GM13976 (cell line): ENCODE data around the gene CDC42BPA.
"Not testable (repeated sequence)": the region's sequence is repeated elsewhere in the genome, so short reads cannot be mapped to it uniquely, and the experiment has no call there.

Experiments
- DNase-seq: peaks from one replicate; pipeline ENCODE4 v3.0.0; 2012; ENCODE audit warnings: low spot score
- CTCF ChIP-seq: IDR thresholded peaks from 2 replicates; pipeline ENCODE4 v1.5.1; 2012; ENCODE audit warnings: borderline replicate concordance, mild to moderate bottlenecking; ENCODE audit not compliant: insufficient read depth; ENCODE audit errors: extremely low read depth, missing control alignments, control extremely low read depth
- in situ Hi-C: fragments of 300-500 bp; cut with MboI; formaldehyde crosslinking; loops from one replicate; pipeline ENCODE4 v1.12.0; 2022; ENCODE audit warnings: low sequenced_read_pairs, mixed read lengths, inconsistent platforms; ENCODE audit not compliant: unreplicated experiment

The CDC42BPA gene

DNA sequence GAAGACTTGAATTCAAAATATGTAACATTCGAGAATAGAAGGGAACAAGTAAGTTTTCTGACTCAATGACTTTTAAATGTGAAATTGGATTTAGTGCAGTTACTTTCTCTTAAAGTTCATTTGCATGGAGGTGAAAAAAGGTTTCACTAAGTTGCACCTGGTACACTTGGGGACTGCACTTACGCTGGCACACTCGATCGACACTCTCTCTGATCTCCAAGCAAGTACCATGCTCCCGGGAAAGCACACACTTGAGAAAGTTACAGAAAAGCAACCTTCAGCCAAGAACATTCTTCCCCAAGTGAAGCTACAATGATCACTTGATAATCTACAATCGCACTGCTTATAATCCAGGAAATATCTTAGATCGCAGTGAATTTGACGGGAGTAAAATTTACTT is 315.1 kb downstream of the CDC42BPA start:
- in situ Hi-C loops = no loop called here
- TF ChIP-seq CTCF = no peak
- no peak for DNase-seq

- in situ Hi-C loops = no loop called here
- no peak for TF ChIP-seq CTCF
- DNase-seq = no peak
Measured at GRCh38 chr1:227002531-227003049, 315.7 kb downstream of the CDC42BPA start.

- DNase-seq, in situ Hi-C loops: not testable (repeated sequence)
Measured at GRCh38 chr1:226999579-226999978, 318.7 kb downstream of the CDC42BPA start.

GRCh38 chr1:226995365-226996332 is 322.6 kb downstream of the CDC42BPA start:
- in situ Hi-C loops = no loop called here
- peak; percentile 68 for DNase-seq
- TF ChIP-seq CTCF = no peak

DNA sequence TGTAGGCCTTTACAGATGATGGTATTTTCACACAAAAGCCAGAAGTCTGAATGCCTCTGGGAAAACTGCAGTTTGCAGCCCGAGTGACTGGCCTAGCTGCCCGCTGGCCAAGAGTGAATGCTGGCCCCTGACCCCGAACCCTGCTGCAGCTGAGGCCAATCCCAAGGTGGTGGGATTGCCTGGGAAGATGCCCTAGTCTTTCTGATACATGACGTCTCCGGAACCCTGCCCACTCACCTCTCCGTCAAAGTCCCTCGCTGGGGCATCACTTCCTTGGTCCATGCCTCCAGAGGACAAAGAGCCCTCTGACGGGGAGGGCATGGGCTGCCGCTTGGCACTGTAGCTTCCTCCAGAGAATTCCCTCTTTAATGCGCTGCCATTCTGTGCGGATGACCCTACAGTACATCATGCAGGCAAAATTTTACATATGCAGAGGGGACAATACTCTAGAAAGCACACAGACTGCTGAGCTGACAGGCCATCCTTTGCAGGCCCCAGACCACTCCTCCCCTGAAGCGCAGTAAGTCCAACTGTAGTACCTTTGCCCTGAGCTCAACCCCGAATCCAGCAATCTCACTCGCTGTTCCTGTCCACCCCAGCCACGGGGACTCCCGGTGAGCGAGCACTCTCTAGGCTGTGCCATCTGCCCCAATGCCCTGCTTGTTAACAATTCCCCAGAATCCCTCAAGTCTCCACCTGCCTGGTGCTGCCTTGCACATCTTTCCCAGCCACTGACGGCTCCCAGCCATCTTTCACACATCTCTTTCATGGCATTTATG is 323.5 kb downstream of the CDC42BPA start:
- no peak for DNase-seq
- no peak for TF ChIP-seq CTCF
- in situ Hi-C loops = no loop called here

- no peak for DNase-seq
Measured at GRCh38 chr1:226993814-226994585, 324.3 kb downstream of the CDC42BPA start.

More at GRCh38 chr1:226993814-226994585, 324.3 kb downstream of the CDC42BPA start:
- in situ Hi-C loops = no loop called here
- TF ChIP-seq CTCF = no peak
